AG04450 (cell line): ENCODE results near the gene OR13H1. TPM values are rescaled to one million over a fixed set of nuclear protein-coding genes. Genes with fewer than 3 reads are reported as not detected.
"Not testable (repeated sequence)": the region's sequence is repeated elsewhere in the genome, so short reads cannot be mapped to it uniquely, and the experiment has no call there.

Experiments used
- CTCF ChIA-PET: fragments of 300-600, 350-600 bp; formaldehyde crosslinking; extraction: SDS; loops from one replicate; lab custom pipeline; 2022; ENCODE audit warnings: antibody characterized with exemption, inconsistent platforms; lab: Charles Lee
- POLR2A ChIA-PET: fragments of 350-600 bp; formaldehyde crosslinking; extraction: SDS; loops from one replicate; lab custom pipeline; 2021; ENCODE audit warnings: antibody characterized with exemption, inconsistent platforms; lab: Yijun Ruan, JAX
- DNase-seq: peaks from one replicate; pipeline ENCODE4 v3.0.0-alpha.2; 2011; ENCODE audit warnings: low read depth, low spot score
- H3K27ac ChIP-seq: one replicate; pipeline ENCODE4 v1.5.1; 2012; ENCODE audit warnings: low read depth, low read length, control low read depth
- H3K27me3 ChIP-seq: one replicate; pipeline ENCODE4 v1.6.0; 2012; ENCODE audit warnings: low read length; ENCODE audit not compliant: control insufficient read depth, insufficient read depth
- H3K4me3 ChIP-seq: 2 replicates; pipeline ENCODE4 v1.5.1; 2011; ENCODE audit warnings: mild to moderate bottlenecking, low read depth, low read length, control low read depth
- H3K9me3 ChIP-seq: 2 replicates; pipeline ENCODE4 v1.5.1; 2012; ENCODE audit warnings: low read length; ENCODE audit not compliant: control insufficient read depth, insufficient read depth
- polyA minus RNA-seq: library from RNA; depleted of rRNA, polyadenylated mRNA; stranded (reverse); fragments of >200 nt; gene quantifications from 2 replicates; pipeline ENCODE4 v1.2.3, GENCODE V29; 2011; rRNA and poly(A)+ RNA removed
- polyA plus RNA-seq: library from polyadenylated mRNA; depleted of rRNA; stranded (reverse); fragments of >200 nt; gene quantifications from 2 replicates; pipeline ENCODE4 v1.2.3, GENCODE V29; 2011; rRNA removed
- TF ChIP-seq, protein P1 (sequence below): IDR thresholded peaks from 2 replicates; pipeline ENCODE4 v1.5.1; 2011; ENCODE audit warnings: low read depth, low read length, control low read depth, inconsistent platforms

OR13H1 gene, protein sequence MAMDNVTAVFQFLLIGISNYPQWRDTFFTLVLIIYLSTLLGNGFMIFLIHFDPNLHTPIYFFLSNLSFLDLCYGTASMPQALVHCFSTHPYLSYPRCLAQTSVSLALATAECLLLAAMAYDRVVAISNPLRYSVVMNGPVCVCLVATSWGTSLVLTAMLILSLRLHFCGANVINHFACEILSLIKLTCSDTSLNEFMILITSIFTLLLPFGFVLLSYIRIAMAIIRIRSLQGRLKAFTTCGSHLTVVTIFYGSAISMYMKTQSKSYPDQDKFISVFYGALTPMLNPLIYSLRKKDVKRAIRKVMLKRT
- polyA plus RNA-seq, result not detected in 2 replicates
- not detected in 2 replicates for polyA minus RNA-seq

DNA sequence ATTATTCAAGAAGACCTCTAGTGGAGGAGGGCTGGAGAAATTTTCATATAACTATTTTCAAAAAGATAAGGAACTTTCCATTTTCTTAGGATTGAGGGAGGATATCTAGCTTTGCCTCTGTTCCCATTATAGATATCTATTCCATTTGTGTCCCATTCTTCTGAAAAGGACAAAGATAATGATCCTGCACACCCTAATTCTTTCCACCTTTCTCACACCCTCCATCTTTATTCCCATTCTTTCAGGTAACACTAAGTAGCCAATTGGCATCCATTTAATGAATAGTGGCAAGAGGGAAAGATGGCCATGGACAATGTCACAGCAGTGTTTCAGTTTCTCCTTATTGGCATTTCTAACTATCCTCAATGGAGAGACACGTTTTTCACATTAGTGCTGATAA is at the start of gene OR13H1:
Gene OR13H1, plus strand, starts transcription at position 301 of the 400 bp plus-strand sequence. Its CDS starts 0 bp downstream, at position 301.
- Histone ChIP-seq H3K27ac (no peak within 1 kb of the TSS), H3K27me3 (no peaks in the 10 kb centered on the region), H3K4me3 (no peak within 1 kb of the TSS), H3K9me3 (no peaks in the 10 kb centered on the region)
- TF ChIP-seq, protein P1, sequence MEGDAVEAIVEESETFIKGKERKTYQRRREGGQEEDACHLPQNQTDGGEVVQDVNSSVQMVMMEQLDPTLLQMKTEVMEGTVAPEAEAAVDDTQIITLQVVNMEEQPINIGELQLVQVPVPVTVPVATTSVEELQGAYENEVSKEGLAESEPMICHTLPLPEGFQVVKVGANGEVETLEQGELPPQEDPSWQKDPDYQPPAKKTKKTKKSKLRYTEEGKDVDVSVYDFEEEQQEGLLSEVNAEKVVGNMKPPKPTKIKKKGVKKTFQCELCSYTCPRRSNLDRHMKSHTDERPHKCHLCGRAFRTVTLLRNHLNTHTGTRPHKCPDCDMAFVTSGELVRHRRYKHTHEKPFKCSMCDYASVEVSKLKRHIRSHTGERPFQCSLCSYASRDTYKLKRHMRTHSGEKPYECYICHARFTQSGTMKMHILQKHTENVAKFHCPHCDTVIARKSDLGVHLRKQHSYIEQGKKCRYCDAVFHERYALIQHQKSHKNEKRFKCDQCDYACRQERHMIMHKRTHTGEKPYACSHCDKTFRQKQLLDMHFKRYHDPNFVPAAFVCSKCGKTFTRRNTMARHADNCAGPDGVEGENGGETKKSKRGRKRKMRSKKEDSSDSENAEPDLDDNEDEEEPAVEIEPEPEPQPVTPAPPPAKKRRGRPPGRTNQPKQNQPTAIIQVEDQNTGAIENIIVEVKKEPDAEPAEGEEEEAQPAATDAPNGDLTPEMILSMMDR, result no peak
- DNase-seq, result no peak
- POLR2A ChIA-PET, result no interaction called here
- CTCF ChIA-PET, result no interaction called here

DNA sequence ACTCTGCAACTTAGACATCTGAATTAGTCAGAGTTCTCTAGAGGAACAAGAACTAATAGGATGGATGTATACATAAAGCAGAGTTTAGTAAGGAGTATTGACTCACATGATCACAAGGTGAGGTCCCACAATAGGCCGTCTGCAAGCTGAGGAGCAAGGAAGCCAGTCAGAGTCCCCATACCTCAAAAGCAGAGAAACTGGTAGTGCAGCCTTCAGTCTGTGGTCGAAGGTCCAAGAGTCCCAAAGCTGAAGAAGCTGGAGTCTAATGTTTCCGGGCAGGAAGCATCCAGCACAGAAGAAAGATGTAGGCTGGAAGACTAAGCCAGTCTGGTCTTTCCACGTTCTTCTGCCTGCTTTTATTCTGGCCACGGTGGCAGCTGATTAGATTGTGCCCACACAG is 42.3 kb upstream of the OR13H1 start:
- H3K27me3 ChIP-seq, DNase-seq, H3K27ac ChIP-seq, H3K4me3 ChIP-seq, POLR2A ChIA-PET, CTCF ChIA-PET, H3K9me3 ChIP-seq: not testable (repeated sequence)

GRCh38 chrX:131513159-131513914 is 30.5 kb upstream of the OR13H1 start:
- POLR2A ChIA-PET, result no interaction called here

DNA sequence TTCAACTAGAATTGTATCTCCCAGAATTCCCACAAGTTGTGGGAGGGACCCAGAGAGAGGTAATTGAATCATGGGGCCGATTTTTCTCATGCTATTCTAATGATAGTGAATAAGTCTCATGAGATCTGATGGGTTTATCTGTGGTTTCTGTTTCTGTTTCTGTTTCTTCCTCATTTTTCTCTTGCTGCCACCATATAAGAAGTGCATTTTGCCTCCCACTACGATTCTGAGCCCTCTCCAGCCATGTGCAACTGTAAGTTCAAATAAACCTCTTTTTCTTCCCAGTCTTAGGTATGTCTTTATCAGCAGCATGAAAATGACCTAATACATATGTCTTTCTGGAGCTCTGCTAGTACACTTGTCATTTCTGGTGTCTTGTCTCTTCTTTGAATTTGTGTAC is 22.1 kb upstream of the OR13H1 start:
- Histone ChIP-seq H3K9me3 (peaks cover 5% of the 10 kb centered on the region), H3K4me3 (no peak overlapping the region), H3K27ac (no peak overlapping the region), H3K27me3 (no peaks in the 10 kb centered on the region)
- ChIA-PET POLR2A (no interaction called here), CTCF (no interaction called here)
- TF ChIP-seq, protein P1, result no peak
- no peak for DNase-seq

More at GRCh38 chrX:131513159-131513914, 30.5 kb upstream of the OR13H1 start:
- CTCF ChIA-PET, result no interaction called here
- Histone ChIP-seq H3K27me3 (no peaks in the 10 kb centered on the region), H3K9me3 (peaks cover 7% of the 10 kb centered on the region), H3K27ac (no peak overlapping the region), H3K4me3 (no peak overlapping the region)
- TF ChIP-seq, protein P1, result no peak
- DNase-seq, result no peak

GRCh38 chrX:131544218-131544617 is 344 bp downstream of the OR13H1 start:
- Histone ChIP-seq H3K27ac (no peak overlapping the region), H3K4me3 (no peak overlapping the region), H3K9me3 (no peaks in the 10 kb centered on the region), H3K27me3 (no peaks in the 10 kb centered on the region)
- POLR2A ChIA-PET, result no interaction called here
- no peak for DNase-seq
- CTCF ChIA-PET, result no interaction called here
- TF ChIP-seq, protein P1, result no peak
